Nucleus accumbens (tissue), 56 donors: ENCODE data around the gene GLDC.
"Not testable (repeated sequence)": the region's sequence is repeated elsewhere in the genome, so short reads cannot be mapped to it uniquely, and the experiment has no call there.

Experiments
- DNase-seq, 56 donors: peaks; one replicate each; lab custom pipeline; 2025; lab: John Stamatoyannopoulos, UW

The GLDC gene

DNA sequence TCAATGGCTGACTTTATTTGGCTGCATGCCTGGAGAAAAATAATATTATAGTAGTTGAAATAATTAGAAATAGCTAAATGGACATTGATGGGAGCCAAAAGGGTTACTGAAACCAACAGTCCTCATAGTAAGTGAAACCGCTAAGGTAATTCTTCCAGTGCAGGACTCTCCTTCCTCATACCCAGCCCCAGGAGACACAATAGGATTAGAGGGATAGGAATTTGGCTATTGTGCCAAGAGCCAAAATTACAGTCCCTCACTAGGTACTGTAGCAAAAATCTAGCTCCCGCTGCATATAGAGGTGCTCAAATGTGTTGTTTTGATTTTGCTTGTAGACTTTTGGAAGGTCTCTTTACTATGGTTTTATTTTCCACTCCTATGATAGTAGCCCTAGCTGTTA is 20.2 kb downstream of the GLDC start:
- DNase-seq = no peak

DNA sequence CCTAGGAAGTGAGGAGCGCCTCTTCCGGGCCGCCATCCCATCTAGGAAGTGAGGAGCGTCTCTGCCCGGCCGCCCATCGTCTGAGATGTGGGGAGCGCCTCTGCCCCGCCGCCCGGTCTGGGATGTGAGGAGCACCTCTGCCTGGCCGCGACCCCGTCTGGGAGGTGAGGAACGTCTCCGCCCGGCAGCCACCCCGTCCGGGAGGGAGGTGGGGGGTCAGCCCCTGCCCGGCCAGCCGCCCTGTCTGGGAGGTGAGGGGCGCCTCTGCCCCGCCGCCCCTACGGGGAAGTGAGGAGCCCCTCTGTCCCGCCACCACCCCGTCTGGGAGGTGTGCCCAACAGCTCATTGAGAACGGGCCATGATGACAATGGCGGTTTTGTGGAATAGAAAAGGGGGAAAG is 22.7 kb downstream of the GLDC start:
- DNase-seq = not testable (repeated sequence)

DNA sequence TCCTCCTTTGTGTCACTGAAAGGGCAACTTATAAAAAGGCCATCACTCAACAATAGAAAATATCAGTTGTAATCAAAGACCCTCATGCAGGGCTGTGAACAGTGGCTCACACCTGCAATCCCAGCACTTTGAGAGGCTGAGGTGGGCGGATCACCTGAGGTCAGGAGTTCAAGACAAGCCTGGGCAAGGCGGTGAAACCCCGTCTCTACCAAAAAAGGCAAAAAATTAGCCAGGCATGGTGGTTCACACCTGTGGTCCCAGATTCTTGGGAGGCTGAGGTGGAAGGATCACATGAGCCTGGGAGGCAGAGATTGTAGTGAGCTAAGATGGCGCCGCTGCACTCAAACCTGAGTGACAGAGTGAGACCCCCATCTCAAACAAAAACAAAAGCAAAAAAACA is 24.7 kb downstream of the GLDC start:
- no peak for DNase-seq

DNA sequence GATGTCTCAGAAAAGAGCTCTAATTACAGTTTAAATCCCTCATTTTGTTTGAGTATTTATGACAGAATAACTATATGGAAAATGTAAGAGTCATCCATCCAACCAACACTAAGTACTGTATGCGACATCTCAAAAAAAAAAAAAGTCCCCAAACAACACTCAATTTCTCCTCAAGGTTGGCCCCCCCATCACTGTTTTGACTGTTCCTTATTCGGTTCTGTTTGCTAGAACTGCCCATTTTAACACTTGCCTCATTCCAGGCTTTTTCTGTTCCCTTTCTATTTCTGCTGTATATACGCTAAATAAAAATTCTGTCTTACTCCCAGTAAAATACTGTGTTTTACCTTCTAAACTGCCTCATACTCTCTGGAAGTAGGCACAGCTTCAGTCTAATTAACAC is 25.2 kb downstream of the GLDC start:
- no peak for DNase-seq

DNA sequence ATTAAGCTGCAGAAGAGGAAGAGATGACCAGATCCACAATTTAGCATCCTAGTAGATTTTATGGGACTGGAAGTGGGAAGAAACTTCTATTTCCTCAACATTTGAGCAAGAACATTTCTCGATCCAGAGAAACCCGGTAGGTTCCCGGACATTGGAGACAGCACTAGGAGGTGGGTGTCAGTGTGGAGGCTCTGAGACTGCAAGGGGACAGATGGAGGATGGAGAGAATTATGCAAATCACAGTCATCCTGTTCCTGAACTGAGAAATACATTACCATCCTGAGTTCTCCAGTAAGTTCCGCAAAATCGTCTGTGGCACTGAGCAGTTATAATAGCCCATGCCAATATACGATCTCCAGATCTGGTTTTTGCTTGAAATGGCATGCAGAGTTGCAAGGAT is 25.6 kb downstream of the GLDC start:
- no peak for DNase-seq

DNA sequence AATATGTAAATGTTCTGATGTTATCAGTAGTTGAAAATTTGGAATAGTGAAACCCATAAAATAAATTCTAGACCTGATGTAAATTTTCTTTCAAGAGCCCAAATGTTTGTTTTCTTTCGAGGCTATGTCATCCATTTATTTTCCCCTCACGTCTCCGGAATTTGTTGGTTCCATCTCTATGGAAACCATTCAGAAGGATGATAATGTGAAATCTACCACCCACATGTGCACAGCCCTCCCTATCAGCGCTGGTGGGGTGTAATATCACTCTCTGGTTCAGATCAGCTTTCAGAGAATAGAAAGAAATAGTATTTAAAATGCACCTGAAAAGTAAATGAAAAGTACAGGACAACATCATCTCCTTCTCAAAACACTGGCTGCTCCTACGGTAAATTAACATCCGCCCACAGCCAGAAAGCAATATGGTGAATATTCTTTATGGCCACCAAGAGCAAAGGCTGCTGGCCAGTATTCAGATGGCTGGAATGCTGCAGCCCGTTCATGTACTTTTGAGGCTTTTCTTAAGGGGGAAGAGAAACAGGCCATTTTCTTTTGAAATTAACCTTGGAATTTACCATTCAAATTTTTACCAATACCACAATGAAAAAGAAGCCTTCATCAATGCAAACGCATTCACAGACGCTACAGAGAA is 28.5 kb downstream of the GLDC start:
- DNase-seq = peak in 7 of 56 donors; percentile 2 to 51 (median 7)

DNA sequence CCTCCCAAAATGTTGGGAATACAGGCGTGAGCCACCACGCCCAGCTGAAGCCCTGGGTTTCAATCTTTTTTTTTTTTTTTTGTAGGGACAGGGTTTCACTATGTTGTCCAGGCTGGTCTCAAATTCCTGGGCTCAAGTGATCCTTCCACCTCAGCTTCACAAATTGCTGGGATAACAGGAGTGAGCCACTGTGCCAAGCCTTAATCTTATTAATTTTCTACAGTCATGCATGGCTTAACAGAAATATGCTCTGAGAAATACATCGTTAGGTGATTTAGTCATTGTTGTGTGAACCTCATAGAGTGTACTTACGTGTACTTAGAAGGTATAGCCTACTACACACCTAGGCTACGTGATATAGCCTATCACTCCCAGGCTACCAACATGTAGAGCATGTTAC is 31.0 kb downstream of the GLDC start:
- no peak for DNase-seq

DNA sequence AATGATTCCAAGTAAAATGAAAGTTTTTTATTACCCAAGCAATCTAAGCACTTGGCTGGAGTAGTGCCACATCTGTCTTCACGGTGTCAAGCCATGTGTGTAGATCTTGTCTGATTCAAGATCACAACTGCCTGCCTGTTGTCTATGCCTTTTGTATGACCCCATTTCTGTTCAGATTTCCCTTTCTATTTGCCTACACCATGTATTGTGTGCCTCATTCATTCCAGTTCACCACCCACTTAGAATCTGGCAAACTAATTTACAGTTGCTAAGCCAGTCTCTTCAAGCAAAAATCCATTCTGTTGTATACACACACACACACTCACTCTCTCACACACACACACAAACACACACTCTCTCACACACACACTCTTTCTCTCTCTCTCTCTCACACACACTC is 33.7 kb downstream of the GLDC start:
- DNase-seq = no peak

DNA sequence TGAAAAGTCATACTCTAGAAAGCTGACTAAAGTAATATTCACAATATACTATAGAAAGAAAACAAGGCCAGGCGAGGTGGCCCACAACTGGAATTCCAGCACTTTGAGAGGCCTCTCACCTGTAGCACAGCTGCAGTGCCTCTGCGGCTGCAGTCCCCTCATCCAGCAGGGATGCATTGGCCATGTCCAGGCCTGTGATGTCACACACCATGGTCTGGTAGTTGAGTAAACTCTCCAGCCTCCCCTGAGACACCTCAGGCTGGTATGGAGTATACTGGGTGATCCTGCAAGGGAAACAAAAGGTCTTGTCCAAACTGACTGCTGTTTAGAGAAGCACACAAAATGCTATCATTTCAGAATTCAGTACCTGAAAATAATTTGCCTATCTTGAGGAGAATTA is 35.5 kb downstream of the GLDC start:
- DNase-seq = no peak

DNA sequence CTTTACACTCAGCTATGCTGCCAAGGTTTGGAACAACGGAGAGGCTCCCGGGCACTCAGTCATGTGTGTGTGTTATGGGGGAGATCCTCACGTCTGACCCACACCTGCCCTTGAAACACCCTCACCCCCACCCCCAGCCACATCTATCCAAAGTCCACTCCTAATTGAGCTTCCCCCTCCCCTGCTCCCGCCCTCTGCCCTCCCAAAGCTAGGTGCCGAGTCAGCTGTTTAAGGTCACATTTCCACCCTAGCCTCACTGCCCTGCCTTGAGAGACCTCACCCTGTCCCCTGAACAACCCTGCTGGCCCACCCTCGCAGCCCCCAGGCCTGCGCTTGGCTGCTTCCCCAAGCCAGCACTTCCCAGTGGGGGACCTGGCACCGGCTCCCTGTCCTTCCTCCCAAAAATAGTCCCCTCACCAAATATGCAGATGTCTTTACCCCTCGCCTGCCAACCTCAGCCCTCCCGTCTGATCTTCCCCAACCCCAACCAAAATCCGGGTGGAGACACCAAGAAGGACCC is 36.0 kb downstream of the GLDC start:
- DNase-seq = no peak

DNA sequence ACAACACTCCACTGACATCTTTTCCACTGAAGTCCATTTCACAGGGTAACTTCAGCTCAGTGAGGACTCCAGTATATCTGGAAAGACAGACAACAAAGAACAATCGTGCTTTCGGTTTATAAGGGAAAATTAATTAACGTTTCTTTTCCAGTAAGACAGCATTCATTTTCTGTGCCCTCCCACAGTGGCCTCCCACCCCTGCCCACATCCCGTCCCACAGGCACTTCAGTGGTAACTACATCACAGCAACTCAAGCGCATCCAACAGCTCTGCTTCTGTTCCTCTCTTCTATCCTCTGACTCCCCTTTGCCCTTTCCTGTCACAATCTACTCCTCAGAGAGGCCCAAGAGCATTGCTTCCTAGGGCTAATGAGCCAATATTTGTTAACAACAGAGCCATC is 40.3 kb downstream of the GLDC start:
- no peak for DNase-seq

DNA sequence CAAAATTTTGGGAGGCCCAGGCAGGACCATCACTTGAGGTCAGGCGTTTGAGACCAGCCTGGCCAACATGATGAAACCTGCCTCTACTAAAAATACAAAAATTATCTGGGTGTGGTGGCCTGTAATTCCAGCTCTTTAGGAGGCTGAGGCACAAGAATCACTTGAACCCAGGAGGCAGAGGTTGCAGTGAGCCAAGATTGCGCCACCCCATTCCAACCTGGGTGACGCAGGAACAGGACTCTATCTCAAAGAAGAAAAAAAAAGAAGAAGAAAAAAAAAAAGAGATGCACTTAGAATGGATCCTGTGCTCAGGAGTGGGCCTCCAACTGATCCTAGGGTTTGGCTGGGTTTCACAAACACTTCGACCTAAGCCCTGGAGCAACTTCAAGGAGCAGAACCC is 45.1 kb downstream of the GLDC start:
- no peak for DNase-seq

DNA sequence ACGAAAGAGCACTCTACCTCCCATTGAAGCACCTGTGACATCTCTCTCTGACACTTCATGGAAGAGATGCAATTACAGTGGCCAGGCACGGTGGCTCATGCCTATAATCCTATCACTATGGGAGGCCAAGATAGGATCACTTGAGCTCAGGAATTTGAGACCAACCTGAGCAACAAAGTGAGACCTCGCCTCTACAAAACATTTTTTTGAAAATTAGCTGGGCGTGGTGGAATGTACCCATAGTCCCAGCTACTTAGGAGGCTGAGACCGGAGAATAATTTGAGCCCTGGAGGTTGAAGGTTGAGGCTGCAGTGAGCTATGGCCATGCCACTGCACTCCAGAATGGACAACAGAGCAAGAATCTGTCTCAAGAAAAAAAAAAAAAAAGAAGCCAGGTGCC is 45.5 kb downstream of the GLDC start:
- no peak for DNase-seq

DNA sequence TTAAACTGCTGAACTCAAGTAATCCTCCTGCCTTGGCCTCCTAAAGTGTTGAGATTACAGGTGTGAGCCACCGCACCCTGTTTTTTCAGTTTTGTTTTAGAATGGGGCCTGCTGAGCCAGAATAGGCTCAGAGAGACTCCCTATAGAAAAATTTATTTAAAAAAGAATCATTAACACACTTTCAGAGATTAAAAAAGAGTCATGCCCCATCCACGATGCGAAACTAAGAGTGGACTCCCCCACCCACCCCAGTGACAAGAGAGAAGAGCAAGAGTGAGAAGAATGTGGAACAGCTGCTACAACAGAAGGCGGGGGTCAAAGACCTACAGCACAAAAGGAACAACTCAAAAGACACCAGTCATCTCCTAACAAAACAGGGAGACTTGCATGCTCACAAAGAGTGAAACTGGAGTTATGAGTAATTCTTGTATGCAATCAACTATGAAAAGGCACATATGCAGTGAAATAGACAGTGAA is 47.2 kb downstream of the GLDC start:
- DNase-seq = no peak

DNA sequence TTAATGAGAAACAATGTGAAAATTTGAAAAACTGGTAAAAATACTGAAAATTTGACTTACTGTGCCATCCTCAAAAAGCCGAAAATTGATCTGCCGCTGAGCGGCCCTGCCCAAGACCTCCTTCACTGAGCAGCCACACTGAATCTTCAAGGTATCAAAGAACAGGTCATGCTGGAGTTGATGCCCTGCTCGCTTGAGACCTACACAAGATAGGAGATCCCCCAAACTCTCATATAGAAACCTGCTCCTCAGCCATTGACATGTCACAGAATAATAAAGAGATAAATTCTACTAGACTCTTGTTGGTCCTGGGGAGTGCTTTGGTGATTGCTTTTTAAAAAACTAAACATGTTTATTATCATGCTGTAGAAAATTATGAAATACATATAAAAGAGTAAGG is 52.7 kb downstream of the GLDC start:
- no peak for DNase-seq

DNA sequence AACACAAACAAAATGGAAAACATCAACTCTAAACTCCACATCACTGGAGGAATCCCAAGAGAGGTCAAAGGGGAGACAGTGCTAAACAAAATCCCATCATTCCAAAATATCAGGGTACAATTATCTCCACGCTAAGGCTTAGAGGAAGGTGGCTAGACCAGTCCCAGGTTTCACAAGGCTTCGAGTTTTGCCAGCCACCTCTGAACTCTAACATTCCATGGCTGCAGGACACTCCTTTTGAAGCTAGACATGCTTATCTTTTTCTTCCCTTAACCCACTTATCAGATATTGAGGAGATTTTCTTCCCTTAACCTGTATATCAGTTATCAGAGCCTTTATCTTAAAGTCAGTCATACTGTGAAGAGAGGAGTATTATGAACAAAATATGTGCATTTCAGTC is 53.3 kb downstream of the GLDC start:
- no peak for DNase-seq

DNA sequence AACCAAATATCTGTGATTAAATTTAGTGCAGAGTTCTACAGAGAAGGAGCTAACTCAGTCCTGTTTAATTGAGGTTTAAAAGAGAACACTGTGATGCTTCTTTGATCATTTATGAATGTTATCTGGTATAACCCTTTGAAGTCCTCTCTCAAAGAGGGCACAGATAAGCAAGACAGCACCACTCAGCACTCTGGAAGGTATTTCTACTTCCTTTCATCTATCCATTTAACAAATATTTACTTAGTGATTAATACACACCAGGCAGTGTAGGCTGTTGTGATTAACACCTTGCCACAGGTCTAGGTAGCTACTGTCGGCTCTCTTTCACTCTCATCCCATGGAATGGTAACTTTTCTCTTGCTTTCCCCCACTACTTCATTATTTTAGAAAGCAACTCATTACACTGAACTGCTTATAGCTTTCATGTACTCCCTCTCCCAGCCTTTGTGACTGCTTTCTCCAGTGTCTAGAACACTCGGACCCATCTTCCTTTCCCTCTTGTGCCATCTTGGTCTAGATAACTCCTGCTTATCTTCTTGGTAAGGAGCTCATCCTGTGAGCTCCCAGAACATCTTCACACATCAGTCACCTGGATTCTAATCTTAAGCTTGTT is 54.7 kb downstream of the GLDC start:
- DNase-seq = no peak

DNA sequence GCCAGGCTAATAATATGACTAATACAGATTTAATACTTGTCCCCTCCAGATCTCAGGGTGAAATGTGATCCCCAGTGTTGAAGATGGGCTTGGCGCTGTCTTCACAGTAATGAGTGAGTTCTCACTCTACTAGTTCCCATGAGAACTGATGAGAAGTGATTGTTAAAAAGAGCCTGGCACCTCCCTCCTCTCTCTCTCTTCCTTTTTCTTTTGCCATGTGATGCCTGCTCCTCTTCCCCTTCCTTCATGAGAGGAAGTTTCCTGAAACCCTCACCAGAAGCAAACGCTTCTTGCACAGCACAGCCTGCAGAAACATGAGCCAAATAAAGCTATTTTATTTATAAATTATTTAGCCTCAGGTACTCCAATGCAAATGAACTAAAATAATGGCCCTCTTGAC is 55.2 kb downstream of the GLDC start:
- DNase-seq = no peak

DNA sequence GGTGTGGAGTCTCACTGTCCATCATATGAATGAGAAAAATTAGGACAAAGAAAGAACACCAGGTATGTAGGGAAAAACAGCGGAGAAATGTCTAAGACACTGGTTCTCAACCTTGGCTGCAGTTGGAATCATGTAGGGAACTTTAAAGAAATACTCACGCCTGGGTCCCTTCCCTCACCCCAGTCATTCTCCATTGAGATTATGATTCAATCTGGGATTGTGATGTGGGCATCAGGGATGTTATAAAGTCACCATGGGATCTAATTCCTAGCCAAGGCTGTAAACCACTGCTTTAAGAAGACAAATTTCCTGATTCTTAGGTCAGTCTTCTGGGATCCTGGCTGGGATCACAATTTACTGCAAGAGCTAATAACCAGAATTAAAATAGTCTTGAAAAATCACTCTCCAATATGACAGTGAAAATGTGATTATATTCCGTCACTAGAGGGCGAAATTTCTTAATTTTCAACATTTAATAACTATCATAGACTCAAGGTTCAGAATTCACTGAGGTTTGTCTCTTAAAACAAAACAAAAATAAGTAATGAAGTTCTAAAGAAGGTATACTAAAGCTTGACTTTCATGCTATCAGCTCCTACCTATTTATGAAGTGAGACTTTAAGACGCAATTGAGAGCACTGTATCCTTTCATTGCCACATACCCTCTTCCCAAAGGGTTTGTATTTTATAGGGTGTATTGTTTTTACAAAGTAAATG is 60.5 kb downstream of the GLDC start:
- no peak for DNase-seq

DNA sequence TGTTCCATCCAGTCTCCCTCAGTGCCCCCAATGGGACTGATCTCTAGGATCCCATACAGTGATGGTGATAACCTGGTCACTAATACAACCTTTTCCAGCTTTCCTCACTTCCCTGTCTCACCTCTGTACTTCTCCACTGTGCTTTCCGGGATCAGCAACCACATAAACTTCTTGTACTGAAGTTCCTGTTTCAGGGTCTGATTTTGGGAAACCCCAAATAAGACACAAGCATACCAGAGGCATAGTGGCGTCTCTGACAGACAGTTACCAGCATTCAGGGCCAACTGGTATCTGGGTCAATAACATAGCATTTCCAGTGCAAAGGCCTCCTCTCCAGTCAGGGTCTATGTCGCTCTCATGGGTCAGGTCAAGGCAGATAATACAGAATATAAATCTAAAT is 64.3 kb downstream of the GLDC start:
- DNase-seq = no peak

DNA sequence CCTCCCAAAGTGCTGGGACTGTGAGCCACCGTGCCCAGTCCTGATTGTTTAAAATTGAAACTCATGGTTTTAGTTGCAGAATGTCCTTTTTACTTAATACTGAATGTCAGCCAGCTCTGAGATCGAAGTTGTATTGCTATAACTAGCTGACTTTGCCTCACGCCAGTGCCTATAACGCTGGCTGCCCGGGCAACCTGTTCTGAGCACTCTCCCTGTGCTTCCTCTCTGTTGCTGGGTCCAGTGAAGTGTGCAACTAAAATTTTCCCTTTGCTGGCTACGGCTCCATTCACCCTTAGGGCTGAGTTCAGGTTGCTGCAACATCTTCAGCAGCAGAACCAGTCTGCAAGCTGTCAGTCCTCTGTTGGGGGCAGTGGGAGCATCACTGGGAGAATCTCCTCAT is 65.9 kb downstream of the GLDC start:
- DNase-seq = no peak

DNA sequence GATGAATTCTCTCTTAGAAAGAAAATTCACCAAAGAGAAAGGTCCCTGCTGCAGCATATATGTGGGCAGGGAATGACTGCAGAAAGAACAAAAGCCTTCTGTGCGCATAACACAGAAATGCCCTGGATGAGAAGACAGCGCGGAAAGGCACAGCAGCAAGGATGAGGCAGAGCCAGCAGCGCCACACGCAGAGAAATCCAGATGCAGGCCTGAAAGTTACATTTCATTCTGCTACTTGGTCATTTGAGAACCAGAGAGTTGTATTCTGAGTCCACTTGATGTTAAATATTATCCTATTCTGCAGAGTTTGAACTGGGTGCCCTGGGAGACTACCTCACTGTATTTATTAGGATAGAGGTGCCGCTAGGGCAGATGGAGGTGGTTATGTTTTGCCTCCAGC is 68.5 kb downstream of the GLDC start:
- peak in 49 of 56 donors; percentile 7 to 80 (median 51) for DNase-seq
